Pancreas (tissue), 10 donors: ENCODE measurements around the gene LRMDA. TPM values are rescaled to one million over a fixed set of nuclear protein-coding genes. Genes with fewer than 3 reads are reported as not detected.

ENCODE experiments used
- ATAC-seq, 4 donors: fragments of 200-7000 bp; cut with Tn5 transposase; one replicate each; pipeline versions ENCODE4 v1.8.0 to v1.9.1; 2020; ENCODE audit warnings: mild to moderate bottlenecking in 4 of 4, moderate library complexity in 4 of 4
- DNase-seq, 6 donors: peaks; one replicate each; pipeline ENCODE4 v3.0.0-alpha.2; 2020
- FAIRE-seq: peaks from 2 replicates; lab custom pipeline; 2012; peaks lifted over from hg19 to GRCh38; lab: Jason Lieb, UNC
- H3K27ac ChIP-seq, 4 donors: fragments of 200-600 bp; sonication (generic); 1 replicate in 3 of 4; 2 replicates in 1 of 4; pipeline versions ENCODE4 v1.5.0 to v1.8.0; 2020
- H3K27me3 ChIP-seq, 4 donors: fragments of 200-600 bp; one replicate each; pipeline ENCODE4 v1.8.0; 2021
- H3K36me3 ChIP-seq, 3 donors: fragments of 200-600 bp; sonication (generic) in 1 of 3; one replicate each; pipeline versions ENCODE4 v1.5.0 to v1.8.0; 2020 to 2021
- H3K4me1 ChIP-seq, 3 donors: fragments of 200-600 bp; one replicate each; pipeline ENCODE4 v1.8.0; 2021
- H3K4me3 ChIP-seq, 4 donors: fragments of 200-600 bp; sonication (generic) in 2 of 4; one replicate each; pipeline versions ENCODE4 v1.5.0 to v1.8.0; 2020 to 2021
- H3K9me3 ChIP-seq, 4 donors: fragments of 200-600 bp; one replicate each; pipeline ENCODE4 v1.8.0; 2021
- CTCF ChIP-seq, 4 donors: fragments of 200-600 bp; sonication (generic) in 3 of 4; IDR thresholded peaks; one replicate each; pipeline versions ENCODE4 v1.5.0 to v1.8.0; 2021; ENCODE audit warnings: antibody characterized with exemption in 4 of 4
- WGBS, 2 donors: extraction: QIAGEN DNeasy Blood & Tissue Kit; methylation state at CpG; one replicate each; pipeline ENCODE4 v1.1.7; 2013; 5-methylcytosine and 5-hydroxymethylcytosine counted together
- intact Hi-C, 3 donors: fragments of 100-400 bp; cut with DNase I; formaldehyde crosslinking; loops; one replicate each; pipeline versions ENCODE4 v1.11.1 to v1.14.2; 2022
- polyA plus RNA-seq, 2 donors: library from polyadenylated mRNA; stranded (reverse); fragments of 200-250 nt; gene quantifications; one replicate each; pipeline ENCODE4 v1.2.3, GENCODE V29; 2013
- total RNA-seq, 6 donors: library from RNA; stranded (reverse); fragmentation: NEBNext Ultra II Directional in 4 of 6; extraction: Animal tissue kit (Norgen Biotek cat#: 25700) in 4 of 6; gene quantifications; one replicate each; pipeline versions ENCODE4 v1.2.1 to v1.2.4, GENCODE V29; 2021 to 2023
- donor health status: healthy with polysubstance abuse.
- donor health status: DM: no; HTN: no; CAD: no; lungs with moderate emphysema.
- donor health status: DM: no; HTN: no; CAD: no.
- donor health status: control.
- donor health status: control.
- donor health status: Bipolar disorder and iron deficiency.
- donor health status: DM: yes; HTN: yes; CAD: no.
- donor health status: DM: no; HTN: no; CAD: no.
- donor health status: DM: no; HTN: no; CAD: no.
- donor health status: DM: yes; HTN: yes; CAD: no.

LRMDA gene
- total and polyA plus RNA-seq, 8 donors, result 4.6 to 21.2 (median 13.4) TPM

- no peak overlapping the region for H3K27ac ChIP-seq
- intact Hi-C loops, result no loop called here
- H3K27me3 ChIP-seq, result no peaks in the 10 kb centered on the region
- ATAC-seq (no peak), DNase-seq (no peak), FAIRE-seq (no peak)
- 94 to 100% methylated on average over 2 of the region's 2 CpGs for WGBS, 2 donors
- no peaks in the 10 kb centered on the region for H3K4me1 ChIP-seq
- no peaks in the 10 kb centered on the region for H3K36me3 ChIP-seq
- H3K9me3 ChIP-seq, result no peaks in the 10 kb centered on the region
- no peak overlapping the region for H3K4me3 ChIP-seq
- TF ChIP-seq CTCF (IDR thresholded peaks at IDR 0.05), result no peak
Measured at GRCh38 chr10:75866300-75866625, 434.8 kb downstream of the LRMDA start.

- Histone ChIP-seq H3K27ac (no peak overlapping the region), H3K27me3 (no peaks in the 10 kb centered on the region), H3K4me1 (no peaks in the 10 kb centered on the region), H3K9me3 (no peaks in the 10 kb centered on the region), H3K4me3 (no peak overlapping the region), H3K36me3 (no peaks in the 10 kb centered on the region)
- intact Hi-C loops, result no loop called here
- whole genome bisulfite sequencing, 2 donors, result 72 to 76% methylated on average over 4 of the region's 4 CpGs
- FAIRE-seq, result no peak
- no peak for DNase-seq
- no peak for TF ChIP-seq CTCF (IDR thresholded peaks at IDR 0.05)
- no peak for ATAC-seq
Measured at GRCh38 chr10:75866731-75867130, 435.3 kb downstream of the LRMDA start.

- H3K4me1 ChIP-seq, result no peaks in the 10 kb centered on the region
- no peaks in the 10 kb centered on the region for H3K36me3 ChIP-seq
- 92 to 94% methylated on average over 5 of the region's 5 CpGs for WGBS, 2 donors
- DNase-seq, result no peak
- H3K27me3 ChIP-seq, result no peaks in the 10 kb centered on the region
- intact Hi-C loops, result no loop called here
- no peak for ATAC-seq
- H3K27ac ChIP-seq, result no peak overlapping the region
- H3K4me3 ChIP-seq, result no peak overlapping the region
- no peaks in the 10 kb centered on the region for H3K9me3 ChIP-seq
- no peak for FAIRE-seq
- TF ChIP-seq CTCF (IDR thresholded peaks at IDR 0.05), result no peak
Measured at GRCh38 chr10:75868574-75868973, 437.1 kb downstream of the LRMDA start.

- no peaks in the 10 kb centered on the region for H3K36me3 ChIP-seq
- no peak overlapping the region for H3K4me3 ChIP-seq
- H3K27ac ChIP-seq, result no peak overlapping the region
- intact Hi-C loops, result no loop called here
- ATAC-seq, result no peak
- H3K9me3 ChIP-seq, result no peaks in the 10 kb centered on the region
- DNase-seq, result no peak
- H3K27me3 ChIP-seq, result no peaks in the 10 kb centered on the region
- 95% methylated on average over 4 of the region's 4 CpGs for WGBS, 2 donors
- FAIRE-seq, result no peak
- H3K4me1 ChIP-seq, result no peaks in the 10 kb centered on the region
- no peak for TF ChIP-seq CTCF (IDR thresholded peaks at IDR 0.05)
Measured at GRCh38 chr10:75870039-75870645, 438.7 kb downstream of the LRMDA start.

- 93 to 98% methylated on average over 2 of the region's 2 CpGs for WGBS, 2 donors
- DNase-seq, result no peak
- Histone ChIP-seq H3K36me3 (no peaks in the 10 kb centered on the region), H3K4me1 (no peaks in the 10 kb centered on the region), H3K27me3 (no peaks in the 10 kb centered on the region), H3K27ac (no peak overlapping the region), H3K9me3 (no peaks in the 10 kb centered on the region), H3K4me3 (no peak overlapping the region)
- TF ChIP-seq CTCF (IDR thresholded peaks at IDR 0.05), result no peak
- intact Hi-C loops, result no loop called here
- no peak for FAIRE-seq
- no peak for ATAC-seq
Measured at GRCh38 chr10:75875740-75876139, 444.3 kb downstream of the LRMDA start.
